Renal pelvis (tissue), 4 donors: ENCODE data around the gene TTLL12. TPM values are rescaled to one million over a fixed set of nuclear protein-coding genes. Genes with fewer than 3 reads are reported as not detected.

Source experiments
- DNase-seq: peaks from one replicate; pipeline ENCODE4 v3.0.0-alpha.2; 2013
- polyA plus RNA-seq, 3 donors: library from polyadenylated mRNA; unstranded; fragments of 120-200 nt; gene quantifications; one replicate each; pipeline ENCODE4 v1.2.1, GENCODE V29; 2013; ENCODE audit not compliant: insufficient read length in 3 of 3

Gene TTLL12
- polyA plus RNA-seq, 3 donors = 26.1 to 34.6 (median 29.5) TPM

DNA sequence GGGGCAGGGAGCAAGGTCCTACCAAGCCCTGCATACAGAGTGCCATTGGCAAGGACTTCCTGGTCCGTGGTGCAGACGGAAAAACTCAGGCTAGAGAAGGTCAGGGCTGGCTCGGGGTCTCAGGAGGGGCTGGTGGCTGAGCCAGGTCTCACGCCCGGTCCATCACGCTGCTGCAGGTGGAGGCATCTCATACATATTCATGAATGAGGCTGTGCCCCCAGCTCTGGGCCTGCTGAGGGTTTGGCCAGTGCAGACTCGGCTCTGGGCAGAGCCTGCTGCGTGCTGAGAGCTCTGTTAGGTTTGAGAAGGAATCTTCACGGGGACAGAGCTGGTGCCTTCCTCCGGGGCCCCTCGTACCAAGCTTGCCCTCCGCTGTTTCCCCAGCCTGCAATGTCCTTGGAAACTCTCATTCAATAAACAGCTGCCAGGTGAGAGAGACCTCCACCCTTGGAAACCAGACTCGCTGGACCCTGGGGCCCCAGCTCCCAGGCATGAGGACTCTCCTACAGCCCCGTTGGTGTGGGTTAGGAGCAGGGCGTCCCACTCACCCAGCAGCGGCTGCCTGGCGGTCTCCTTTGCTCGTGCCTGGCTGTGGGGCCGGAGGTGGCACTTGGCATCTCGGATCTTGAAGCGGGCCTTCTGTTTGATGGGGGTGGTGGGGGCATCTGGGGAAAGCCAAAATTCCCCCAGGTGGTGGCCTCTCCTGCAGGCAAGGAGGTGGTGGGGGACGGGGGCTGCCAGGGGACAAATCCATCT lies 33.9 kb upstream of the TTLL12 start:
- DNase-seq = no peak

DNA sequence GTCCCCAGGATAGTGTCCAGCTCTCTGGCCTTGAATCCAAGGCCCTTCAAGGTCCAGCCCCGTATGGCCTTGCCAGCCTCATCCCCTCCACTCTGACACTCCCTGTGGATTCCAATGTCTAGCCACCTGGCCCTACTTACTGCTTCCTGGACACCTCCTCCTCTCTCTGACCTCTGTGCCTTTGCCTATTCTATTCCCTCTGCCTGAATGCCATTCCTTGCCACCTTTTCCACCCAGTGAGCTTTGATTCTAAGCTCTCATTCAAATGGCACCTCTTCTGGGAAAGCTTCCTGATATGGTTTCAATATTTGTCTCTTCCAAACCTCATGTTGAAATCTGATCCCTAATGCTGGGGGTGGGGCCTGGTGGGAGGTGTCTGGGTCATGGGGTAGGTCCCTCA lies 31.9 kb upstream of the TTLL12 start:
- no peak for DNase-seq

DNA sequence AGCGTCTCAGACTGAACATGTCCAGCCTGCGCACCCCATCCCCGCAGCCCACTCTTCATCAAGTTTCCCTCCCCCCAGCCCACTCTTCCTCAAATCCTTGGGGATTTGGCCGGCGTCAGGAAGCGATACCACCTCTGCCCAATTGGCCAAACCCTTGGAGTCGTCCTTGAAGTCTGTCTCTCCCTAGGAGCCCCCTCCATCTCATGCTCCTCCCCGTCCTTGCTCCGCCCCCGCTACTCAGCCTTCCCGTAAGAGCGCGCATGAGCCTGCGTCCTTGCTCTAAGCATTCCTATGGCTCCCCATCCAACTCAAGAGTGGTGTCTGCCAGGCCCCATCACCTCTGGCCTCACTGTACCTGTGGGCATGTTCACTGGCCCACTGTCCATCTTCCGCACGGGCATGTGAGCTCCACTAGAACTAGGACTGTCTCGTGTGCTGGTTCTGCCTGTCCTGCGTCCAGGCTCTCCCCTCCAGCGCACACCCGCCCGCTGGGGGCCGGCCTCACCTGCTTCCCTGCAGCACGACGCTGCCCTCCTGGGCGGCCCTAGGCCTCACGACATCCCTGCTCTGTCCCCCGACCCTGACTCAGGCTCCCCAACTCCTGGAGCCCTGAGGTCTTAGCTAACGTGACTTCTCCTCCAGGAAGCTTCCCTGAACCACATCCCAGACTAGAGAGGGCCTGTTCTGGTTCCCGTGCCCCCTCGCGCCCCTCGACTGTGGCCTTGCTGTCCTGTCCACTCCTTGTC lies 30.5 kb upstream of the TTLL12 start:
- DNase-seq = no peak

DNA sequence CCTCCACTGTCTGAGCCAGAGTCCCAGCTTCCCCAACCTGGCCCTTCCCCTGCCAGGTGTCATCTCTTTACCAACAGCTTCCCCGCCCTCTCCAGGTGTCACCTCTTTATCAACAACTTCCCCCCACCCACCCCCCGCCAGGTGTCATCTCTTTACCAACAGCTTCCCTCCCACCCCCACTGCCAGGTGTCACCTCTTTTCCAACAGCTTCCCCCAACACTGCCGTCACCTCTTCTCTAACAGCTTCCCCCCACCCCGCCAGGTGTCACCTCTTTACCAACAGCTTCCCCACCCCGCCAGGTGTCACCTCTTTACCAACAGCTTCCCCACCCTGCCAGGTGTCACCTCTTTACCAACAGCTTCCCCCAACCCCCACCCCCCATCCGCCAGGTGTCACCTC lies 29.8 kb upstream of the TTLL12 start:
- no peak for DNase-seq

DNA sequence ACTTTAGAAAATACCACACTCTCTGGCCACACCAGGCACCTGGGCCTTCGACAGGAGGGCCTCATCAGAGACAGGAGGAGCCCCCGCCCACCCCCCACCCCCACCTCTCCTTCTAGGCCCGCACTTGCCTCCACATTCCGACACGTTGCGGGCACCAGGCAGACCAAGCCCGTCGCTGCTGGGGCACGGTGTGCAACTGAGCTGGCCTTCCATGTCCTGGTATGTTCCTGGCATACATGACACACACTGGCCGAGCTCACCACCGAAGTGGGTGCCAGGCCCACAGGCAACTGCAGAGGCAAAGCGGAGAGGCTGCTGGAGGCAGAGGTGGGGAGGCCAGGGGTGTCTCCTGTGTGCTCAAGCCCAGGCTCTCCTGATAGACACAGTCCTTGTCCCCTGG lies 27.0 kb upstream of the TTLL12 start:
- DNase-seq = no peak

DNA sequence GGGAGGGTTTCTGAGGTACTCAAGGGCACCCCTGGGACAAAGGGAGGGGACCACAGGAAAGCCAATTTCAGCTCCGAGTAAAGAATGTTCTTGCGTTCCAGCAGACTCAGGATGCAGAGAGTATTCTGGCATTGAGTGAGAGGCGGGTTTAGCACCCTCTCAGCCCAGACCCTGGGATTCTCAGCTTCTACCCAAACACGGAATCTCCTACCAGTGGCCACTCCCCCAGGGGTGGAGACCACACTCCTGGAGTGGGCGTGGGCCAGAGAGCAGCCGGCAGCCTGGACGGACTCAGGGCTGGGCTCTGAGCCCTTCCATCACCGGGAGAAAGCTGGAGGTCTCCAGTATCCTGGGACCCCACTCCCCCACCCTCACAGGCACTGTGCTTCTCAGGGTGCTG lies 26.1 kb upstream of the TTLL12 start:
- DNase-seq = no peak

DNA sequence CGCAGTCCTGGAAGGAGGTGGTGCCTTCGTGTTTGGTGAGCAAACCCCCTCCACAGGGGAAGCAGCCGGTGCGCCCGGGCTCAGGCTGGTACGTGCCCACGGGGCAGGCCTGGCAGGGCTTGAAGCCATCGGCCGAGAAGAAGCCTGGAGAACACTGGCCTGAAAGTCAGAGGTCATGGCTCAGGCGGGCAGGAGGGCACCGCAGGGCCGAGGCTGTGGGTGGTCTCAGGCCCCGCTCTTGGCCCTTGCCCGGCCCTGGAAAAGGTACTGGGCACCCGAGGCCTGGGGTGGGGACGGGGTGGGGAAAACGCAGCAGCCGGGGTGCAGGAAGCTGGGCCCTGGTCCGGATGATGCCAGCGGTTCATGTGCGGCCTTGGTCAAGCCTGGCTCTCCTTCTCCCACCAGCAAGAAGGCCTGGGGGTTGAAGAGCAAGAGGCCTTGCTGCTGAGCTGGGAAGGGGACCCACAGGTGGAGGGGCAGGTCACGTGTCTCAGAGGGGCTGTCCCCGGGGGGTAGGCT lies 25.6 kb upstream of the TTLL12 start:
- no peak for DNase-seq

DNA sequence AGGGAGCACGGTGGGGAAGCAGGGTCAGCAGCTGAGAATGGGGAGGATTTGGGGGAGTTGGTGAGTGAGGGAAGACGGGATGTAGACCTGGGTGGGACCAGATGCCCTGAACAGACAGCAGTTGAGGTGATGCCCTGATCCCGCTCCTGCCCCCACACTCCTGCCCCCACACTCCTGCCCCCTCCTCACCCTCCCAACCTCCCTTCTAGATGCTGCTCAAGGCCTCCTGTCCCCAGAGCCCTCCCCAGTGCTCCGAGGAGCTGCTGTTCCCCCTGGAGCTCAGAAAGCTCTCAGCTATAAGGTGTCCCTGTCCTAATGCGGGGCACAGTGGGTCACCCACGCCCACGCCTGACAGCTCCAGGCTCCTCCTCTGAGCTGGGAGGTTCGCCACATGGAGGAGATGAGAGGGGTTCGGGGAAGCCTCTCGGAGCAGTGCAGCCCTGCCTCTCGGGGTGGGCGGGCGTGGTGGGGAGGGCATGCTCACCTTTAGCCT lies 25.1 kb upstream of the TTLL12 start:
- no peak for DNase-seq

DNA sequence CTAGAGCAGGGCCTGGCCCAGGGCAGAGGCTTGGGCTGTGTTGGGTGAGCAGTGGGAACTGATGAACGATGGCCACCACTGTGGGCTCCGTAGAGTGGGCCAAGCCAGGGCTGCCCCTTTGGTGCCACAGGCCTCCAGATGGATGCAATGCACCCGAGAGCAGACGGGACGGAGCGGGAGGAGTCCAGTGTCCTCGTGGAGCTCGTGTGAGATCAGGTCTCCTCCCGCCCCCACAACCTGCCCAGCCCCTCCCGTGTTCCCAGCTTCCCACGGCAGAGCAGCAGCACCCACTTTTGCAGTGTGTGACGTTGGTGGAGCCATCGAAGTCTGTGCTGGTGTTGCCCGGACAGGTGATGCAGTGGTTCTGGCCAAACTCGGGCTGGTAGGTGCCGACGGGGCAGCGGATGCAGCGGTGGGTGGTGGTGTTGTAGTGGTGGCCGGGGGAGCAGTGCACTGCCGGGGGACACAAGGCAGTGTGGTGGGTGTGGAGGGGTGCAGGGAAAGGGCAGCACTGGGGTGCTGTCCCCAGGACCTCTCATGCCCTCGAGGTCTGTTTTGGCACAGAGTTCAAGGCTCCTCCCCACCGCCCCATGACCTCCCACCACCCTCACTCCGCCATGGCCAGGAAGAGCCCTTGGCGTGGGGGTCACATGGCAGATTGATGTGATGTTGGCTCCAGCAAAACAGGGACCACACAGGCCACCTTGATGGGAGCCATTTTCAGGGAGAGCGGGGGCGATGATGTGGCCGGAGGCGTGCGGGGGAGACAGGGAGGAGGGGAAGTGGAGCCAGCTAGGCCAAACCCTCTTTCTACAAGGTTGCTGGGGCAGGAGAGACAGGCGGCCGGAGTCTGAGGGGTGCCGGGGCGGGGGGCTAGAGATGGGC lies 23.9 kb upstream of the TTLL12 start:
- no peak for DNase-seq

DNA sequence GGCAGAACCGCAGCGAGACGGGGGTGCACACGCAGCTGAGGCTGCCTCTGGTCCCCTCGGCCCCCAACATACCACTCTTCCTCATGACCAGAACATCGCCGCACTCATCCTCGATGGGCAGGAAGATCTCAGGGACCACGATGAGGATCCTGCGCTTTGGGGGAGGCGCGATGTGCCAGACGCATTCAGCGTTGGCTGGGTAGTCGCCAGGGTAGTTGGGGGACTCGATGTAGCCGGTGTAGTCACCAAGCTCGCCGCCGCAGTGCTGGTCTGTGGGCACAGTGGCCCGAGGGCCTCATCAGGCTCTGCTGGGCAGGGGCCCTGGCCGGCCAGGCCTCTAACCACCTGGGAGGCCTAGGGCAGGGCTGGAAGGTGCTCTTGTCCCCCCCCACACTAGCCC lies 23.0 kb upstream of the TTLL12 start:
- DNase-seq = no peak

DNA sequence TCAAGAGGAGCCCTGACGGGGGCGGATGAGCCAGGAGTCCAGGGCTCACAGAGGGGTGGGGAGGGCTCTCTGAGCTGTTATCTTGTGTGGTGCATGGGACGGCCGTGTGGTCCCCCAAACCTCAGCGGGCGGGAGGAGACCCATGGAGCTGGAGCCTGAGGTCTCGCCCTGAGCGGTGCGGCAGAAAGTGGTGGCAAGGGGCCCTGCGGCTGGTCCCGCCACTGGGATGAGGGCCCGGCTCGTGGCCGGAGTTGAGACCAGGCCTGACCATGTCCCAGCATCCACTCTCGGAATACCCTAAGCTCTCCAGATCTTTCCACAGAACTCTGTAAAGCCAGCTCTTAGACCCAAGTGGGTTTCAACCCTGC lies 22.6 kb upstream of the TTLL12 start:
- DNase-seq = no peak

DNA sequence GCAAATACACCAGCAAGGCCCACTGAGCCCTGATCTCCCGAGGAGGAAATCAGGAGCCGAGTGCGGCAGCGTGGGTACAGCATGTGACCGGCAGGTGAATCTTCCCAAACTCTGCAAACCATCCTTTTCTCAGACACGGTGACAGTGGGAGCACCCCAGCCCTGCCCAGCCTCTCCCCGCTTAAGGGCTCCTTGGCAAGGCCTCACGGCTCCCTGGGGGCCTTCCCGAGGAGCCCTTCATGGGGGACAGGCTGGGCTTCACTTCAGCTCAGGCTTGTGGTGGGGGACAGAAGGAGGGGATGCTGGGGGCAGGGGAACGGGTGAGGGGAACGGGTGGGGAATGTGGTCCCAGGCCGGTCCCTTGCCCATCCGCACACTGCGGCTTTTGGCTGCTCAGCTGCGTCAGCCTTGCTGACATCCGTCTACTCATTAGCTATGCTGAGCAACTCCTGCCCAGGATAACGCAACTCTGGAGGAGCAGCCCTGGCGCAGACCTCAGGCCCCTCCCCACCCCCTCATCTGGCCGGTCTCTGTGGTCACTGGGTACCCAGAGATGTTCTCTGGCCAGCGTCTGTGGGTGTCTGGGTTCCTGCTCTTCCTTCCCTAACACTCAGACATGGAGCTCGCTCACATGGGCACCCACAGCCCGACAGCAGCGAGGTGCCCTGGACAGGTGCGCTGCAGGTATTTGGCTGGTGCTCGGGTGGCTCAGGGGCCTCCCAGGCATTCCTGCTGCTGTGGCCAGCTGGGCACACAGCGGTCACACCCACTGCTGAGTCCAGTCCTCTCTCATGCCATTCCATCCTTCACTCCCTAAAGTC lies 22.0 kb upstream of the TTLL12 start:
- no peak for DNase-seq

DNA sequence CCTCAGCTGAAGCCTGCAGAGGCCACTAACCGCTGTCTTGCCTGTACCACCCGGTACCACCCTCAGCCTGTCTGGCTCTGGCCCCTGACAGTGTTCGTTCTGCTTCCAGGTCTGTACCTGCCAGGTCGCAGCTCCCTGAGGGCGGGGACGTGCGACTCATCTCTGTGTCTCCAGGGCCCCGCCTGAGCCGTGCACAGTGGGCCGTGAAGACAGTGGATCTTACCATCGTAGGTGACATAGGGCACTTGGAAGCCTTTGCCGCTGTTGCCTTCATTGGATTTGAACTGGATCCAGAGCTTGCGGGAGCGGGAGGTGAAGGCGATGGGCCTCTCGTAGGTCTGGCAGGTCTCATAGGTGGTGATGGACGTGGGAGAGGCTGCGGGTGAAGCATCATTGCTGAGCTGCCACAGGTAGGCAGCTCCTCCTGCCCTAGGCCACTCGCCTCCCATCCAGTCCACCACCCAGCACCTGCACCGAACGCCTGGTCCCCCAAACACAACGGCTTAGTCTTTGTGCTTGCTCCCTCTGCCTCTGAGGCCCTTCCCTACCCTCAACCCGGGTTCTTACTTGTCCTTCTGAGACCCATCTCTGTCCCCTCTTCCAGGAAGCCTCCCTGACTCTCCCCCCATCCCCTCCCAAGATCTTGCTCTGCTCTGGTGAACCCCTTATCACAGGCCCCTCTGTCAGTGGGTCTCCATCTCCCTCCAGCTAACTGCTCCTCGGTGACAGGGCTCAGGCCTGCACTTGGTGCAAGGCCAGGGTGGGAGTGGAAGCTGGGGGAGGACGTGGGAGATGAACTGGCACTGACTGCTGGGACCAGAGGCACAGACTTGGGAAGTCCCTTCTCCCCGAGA lies 21.1 kb upstream of the TTLL12 start:
- no peak for DNase-seq

DNA sequence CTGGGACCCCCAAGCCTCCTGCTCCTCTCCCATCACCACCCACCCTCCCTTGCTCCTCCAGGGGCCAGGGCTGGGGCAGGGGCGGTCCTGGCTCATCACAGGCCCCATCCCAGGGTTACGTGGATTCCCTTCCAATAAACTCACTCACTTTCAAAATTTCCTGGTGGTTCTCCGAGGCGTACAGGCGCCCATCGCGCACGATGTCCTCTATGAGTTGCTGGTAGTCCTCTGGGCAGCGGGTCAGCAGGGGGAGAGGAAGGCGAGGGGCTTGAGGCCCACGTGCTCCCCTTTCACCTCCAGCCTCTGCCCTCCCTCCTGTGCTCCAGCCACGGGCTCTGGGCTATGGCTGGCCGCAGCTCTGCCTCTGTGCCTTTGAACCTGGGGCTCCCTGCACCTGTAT lies 20.5 kb upstream of the TTLL12 start:
- no peak for DNase-seq

DNA sequence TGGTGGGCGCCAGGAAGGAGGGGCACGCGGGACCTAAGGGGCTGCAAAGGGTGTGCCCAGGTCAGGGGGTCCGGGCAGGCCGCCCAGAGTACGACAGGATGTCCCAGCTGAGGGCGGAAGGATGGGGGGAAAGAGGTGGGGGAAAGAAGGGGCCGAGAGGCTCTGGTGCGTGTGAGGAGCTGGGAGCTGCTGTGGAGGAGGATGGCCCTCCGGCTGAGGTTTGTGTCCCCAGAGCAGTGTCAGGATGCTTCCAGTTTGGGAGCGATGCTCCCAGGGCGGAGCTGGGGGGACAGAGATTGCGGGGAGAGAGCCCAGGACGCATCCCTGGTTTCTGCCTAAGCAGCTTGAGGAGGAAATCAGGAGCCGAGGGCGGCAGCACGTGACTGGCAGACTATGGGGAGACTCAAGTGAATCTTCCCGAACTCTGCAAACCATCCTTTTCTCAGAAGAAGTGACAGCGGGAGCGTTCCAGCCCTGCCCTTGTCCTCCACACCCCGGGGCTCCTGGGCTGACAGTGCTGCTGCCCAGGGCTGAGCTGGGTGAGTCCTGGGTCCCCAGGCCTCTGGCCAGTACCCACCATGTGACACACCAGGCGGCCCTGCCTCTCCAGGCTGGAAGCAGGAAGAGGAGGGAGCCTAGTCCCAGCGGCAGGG lies 19.7 kb upstream of the TTLL12 start:
- DNase-seq = no peak

DNA sequence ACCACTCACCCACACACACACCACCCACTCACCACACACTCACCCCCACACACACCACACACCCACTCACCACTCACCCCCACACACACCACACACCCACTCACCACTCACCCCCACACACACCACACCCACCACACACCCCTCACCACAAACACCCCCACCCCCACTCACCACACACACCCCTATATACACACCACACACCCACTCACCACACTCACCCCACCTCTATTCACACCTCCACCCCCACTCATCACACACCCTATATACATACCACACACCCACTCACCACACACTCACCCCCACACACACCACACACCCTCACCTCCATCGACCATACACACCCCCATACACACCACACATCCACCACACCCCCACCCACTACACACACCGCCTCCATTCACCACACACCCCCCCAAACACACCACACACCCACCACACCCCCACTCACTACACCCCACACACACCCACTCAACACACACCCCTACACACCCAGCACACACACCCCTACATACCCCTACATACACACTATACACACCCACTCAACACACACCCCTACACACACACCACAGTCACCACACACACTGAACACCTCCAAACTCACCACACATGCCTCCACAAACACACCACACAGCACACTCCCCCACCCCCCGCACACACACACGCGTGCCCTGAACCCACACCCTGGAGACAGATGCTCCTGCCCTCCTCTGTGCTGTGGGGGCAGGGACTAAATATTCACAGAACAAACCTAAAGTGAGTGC lies 19.0 kb upstream of the TTLL12 start:
- no peak for DNase-seq

DNA sequence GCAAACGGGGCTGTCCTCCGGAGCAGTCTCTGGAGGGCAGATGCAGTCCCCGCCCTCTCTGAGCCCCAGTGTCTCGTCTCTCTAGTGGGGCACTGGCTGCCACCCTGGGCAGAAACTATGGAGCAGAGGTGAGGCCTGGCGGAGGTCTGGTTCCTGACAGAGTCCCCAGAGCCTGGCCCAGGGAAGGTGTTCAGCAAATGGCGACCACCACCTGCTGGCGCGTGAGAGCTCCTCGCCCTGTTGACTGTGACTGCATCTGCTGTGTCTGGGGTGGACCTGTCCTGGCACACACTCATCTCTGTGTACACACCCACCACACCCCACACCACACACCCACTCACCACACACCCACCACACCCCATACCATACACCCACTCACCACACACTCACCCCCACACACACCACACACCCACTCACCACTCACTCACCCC lies 18.3 kb upstream of the TTLL12 start:
- DNase-seq = no peak

DNA sequence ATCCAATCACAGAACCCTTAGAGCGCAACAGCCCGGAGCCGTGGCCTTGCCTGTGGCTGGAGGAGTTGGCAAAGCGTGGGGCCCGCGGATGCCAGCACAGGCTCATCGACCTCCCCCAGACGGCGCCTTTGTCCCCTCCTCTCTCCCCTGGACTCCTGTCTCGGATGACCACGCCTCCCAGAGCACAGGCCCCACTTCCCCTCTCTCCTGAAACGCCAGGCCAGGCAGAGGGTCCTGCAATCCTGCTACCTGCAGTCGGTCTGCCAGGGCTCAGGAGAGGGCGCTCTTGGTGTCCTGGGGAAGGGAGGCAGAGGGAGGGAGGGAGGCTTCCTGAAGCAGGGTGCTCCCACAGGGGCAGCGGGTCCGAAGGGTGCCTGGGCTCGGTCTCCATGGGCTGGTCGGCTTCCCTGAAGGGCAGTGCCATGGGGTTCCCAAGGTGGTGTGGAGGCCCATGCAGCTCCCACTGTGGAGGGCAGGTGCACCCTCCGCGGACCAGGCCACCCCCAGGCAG lies 16.6 kb upstream of the TTLL12 start:
- peak; percentile 80 for DNase-seq
